UCSD-AML1 (cell line): ENCODE data around the gene CD300E.
A peak's percentile ranks its signal among the peaks of the same experiment; 100 is the strongest.

Experiments used
- DNase-seq: peaks from one replicate; lab custom pipeline; 2025; ENCODE audit not compliant: unreplicated experiment; lab: John Stamatoyannopoulos, UW

CD300E gene

GRCh38 chr17:74569020-74570003 is 54.2 kb downstream of the CD300E start:
- DNase-seq: peak; percentile 80

- DNase-seq: no peak
Measured at GRCh38 chr17:74568106-74568873, 55.2 kb downstream of the CD300E start.

- no peak for DNase-seq
Measured at GRCh38 chr17:74567397-74567796, 56.1 kb downstream of the CD300E start, which contains the start of gene CD300H. Gene CD300H, minus strand, starts transcription at chr17:74567509.

GRCh38 chr17:74566132-74566753 is 57.3 kb downstream of the CD300E start:
- peak; percentile 61 for DNase-seq

GRCh38 chr17:74565126-74565525 is 58.4 kb downstream of the CD300E start:
- no peak for DNase-seq

GRCh38 chr17:74563358-74563757 is 60.2 kb downstream of the CD300E start:
- no peak for DNase-seq

DNA sequence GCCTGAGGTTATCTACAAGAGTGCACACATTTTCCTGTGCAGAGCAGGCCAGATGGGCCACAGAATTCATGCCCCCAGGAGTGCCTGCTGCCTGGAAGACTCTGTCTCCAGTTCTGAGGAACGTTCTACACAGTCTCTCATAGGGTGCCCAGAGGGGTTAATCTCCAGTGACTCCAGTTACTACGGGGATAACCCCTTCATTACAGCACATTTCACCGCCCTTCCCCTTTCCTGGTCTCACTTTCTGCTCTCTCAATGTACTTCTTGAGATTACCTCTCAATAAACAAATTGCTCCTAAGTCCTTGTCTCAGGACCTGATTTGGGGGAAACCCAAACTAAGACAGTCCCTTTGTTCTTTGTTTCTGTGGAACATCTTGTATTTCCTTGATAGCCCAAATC is 62.0 kb downstream of the CD300E start:
- no peak for DNase-seq
